Neuron (in vitro differentiated cells): ENCODE measurements around the gene UBE2C.

Experiments used
- H2AFZ ChIP-seq: one replicate; pipeline ENCODE4 v1.6.1; 2013; ENCODE audit warnings: low read depth, mild to moderate bottlenecking, inconsistent platforms, low read length, moderate library complexity
- H3K27me3 ChIP-seq: one replicate; pipeline ENCODE4 v1.6.1; 2013; ENCODE audit warnings: low read length; ENCODE audit not compliant: insufficient read depth
- H3K36me3 ChIP-seq: one replicate; pipeline ENCODE4 v1.6.1; 2013; ENCODE audit warnings: low read length; ENCODE audit not compliant: insufficient read depth
- H3K4me1 ChIP-seq: one replicate; pipeline ENCODE4 v1.6.1; 2013; ENCODE audit warnings: low read length; ENCODE audit not compliant: insufficient read depth
- H3K4me3 ChIP-seq: 2 replicates; pipeline ENCODE4 v1.5.1; 2013; ENCODE audit warnings: mild to moderate bottlenecking, low read length, moderate library complexity
- H3K9me3 ChIP-seq: one replicate; pipeline ENCODE4 v1.6.1; 2013; ENCODE audit warnings: low read length

Gene UBE2C

DNA sequence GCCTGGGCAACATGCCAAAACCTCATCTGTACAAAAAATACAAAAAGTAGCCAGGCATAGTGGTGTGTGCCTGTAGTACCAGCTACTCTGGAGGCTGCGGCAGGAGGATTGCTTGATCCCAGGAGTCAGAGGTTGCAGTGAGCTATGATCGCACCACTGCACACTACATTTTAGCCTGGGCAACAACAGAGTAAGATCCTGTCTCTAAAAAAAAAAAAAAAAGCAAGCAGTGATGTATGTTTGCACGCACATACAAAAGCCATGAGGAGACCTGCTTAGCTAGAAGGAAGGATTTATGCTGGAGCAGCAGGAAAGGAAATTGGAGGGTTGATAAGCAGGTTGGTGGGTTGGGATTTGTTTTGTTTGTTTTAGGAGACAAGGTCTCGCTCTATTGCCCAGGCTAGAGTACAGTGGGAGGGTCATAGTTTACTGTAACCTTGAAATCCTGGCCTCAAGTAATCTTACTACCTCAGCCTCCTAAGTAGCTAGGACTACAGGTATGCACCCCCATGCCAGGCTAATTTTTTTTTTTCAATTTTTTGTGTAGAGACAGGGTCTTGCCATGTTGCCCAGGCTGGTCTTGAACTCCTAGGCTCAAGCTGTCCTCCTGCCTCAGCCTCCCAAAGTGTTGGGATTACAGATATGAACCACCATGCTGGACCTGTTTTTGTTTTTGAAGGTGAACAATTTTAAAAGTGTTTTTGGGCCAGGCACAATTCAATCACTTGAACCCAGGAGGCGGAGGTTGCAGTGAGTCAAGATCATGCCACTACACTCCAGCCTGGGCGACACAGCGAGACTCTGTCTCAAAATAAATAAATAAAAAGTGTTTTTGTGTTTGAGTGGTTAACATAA is 49.0 kb downstream of the UBE2C start:
- H3K4me3 ChIP-seq, result no peak overlapping the region
- H3K27me3 ChIP-seq, result no peaks in the 10 kb centered on the region
- no peak overlapping the region for H2AFZ ChIP-seq
- H3K4me1 ChIP-seq, result peaks cover 13% of the 10 kb centered on the region
- H3K36me3 ChIP-seq, result no peaks in the 10 kb centered on the region
- no peaks in the 10 kb centered on the region for H3K9me3 ChIP-seq

GRCh38 chr20:45863543-45864470 is 51.4 kb downstream of the UBE2C start:
- Histone ChIP-seq H3K4me3 (no peak overlapping the region), H3K36me3 (no peaks in the 10 kb centered on the region), H3K9me3 (no peaks in the 10 kb centered on the region), H3K4me1 (peaks cover 2% of the 10 kb centered on the region), H2AFZ (no peak overlapping the region), H3K27me3 (no peaks in the 10 kb centered on the region)

GRCh38 chr20:45866454-45866853 is 54.0 kb downstream of the UBE2C start:
- H3K4me3 ChIP-seq, result no peak overlapping the region
- H3K36me3 ChIP-seq, result no peaks in the 10 kb centered on the region
- H3K4me1 ChIP-seq, result no peaks in the 10 kb centered on the region
- no peaks in the 10 kb centered on the region for H3K27me3 ChIP-seq
- no peak overlapping the region for H2AFZ ChIP-seq
- H3K9me3 ChIP-seq, result no peaks in the 10 kb centered on the region
